Skin of body (tissue), 2 donors: Measurements from ENCODE around the gene RAB27B. TPM values are rescaled to one million over a fixed set of nuclear protein-coding genes. Genes with fewer than 3 reads are reported as not detected.

Experiments used
- DNase-seq: peaks from one replicate; lab custom pipeline; 2025; lab: John Stamatoyannopoulos, UW
- total RNA-seq: library from RNA; depleted of rRNA; stranded (reverse); fragments of >200 nt; gene quantifications from one replicate; pipeline ENCODE4 v1.2.3, GENCODE V29; 2014

The RAB27B gene
- total RNA-seq, 1 donor from 2014 or later, result 10.5 TPM

GRCh38 chr18:54860941-54861340, 32.7 kb downstream of the RAB27B start:
- DNase-seq, result no peak

GRCh38 chr18:54867131-54867530, 38.9 kb downstream of the RAB27B start:
- no peak for DNase-seq

GRCh38 chr18:54871231-54871630, 43.0 kb downstream of the RAB27B start:
- no peak for DNase-seq

GRCh38 chr18:54872681-54873080, 44.4 kb downstream of the RAB27B start:
- no peak for DNase-seq

GRCh38 chr18:54873884-54874255, 45.6 kb downstream of the RAB27B start:
- DNase-seq, result no peak

- no peak for DNase-seq
These were observed 46.8 kb downstream of the RAB27B start for GRCh38 chr18:54875063-54875462.

GRCh38 chr18:54877076-54877475, 48.8 kb downstream of the RAB27B start:
- DNase-seq, result no peak

GRCh38 chr18:54878159-54878622, 49.9 kb downstream of the RAB27B start:
- no peak for DNase-seq

- no peak for DNase-seq
These were observed 50.5 kb downstream of the RAB27B start for GRCh38 chr18:54878659-54879358.

GRCh38 chr18:54879691-54880090, 51.4 kb downstream of the RAB27B start:
- no peak for DNase-seq

- peak; percentile 77 for DNase-seq
These were observed 52.3 kb downstream of the RAB27B start for GRCh38 chr18:54880395-54881105.

- DNase-seq, result no peak
These were observed 53.0 kb downstream of the RAB27B start for GRCh38 chr18:54881229-54881768.

- DNase-seq, result no peak
These were observed 54.0 kb downstream of the RAB27B start for GRCh38 chr18:54882318-54882717.

GRCh38 chr18:54883816-54884604, 55.7 kb downstream of the RAB27B start:
- DNase-seq, result no peak

- DNase-seq, result no peak
These were observed 60.1 kb downstream of the RAB27B start for GRCh38 chr18:54888378-54888777.

- DNase-seq, result no peak
These were observed 60.7 kb downstream of the RAB27B start for GRCh38 chr18:54888933-54889332.

- DNase-seq, result no peak
These were observed 71.2 kb downstream of the RAB27B start for GRCh38 chr18:54899500-54899899.

- no peak for DNase-seq
These were observed 72.0 kb downstream of the RAB27B start for GRCh38 chr18:54900290-54900689.

- no peak for DNase-seq
These were observed 76.3 kb downstream of the RAB27B start for GRCh38 chr18:54904581-54904980.

- DNase-seq, result no peak
These were observed 77.4 kb downstream of the RAB27B start for GRCh38 chr18:54905629-54906028.

- no peak for DNase-seq
These were observed 78.3 kb downstream of the RAB27B start for GRCh38 chr18:54906331-54907185.
